H1 (cell line): Measurements from ENCODE around the gene RAB8B.

Source experiments
- BCL11A ChIP-seq, 2 experiments: IDR thresholded peaks; one replicate each; pipeline ENCODE4 v1.6.1; 2011; ENCODE audit warnings: low read depth in 2 of 2, low read length in 2 of 2, mild to moderate bottlenecking in 2 of 2
- CEBPB ChIP-seq: IDR thresholded peaks from 2 replicates; pipeline ENCODE4 v1.6.1; 2012; ENCODE audit warnings: low read depth, low read length
- CREB1 ChIP-seq: IDR thresholded peaks from 2 replicates; pipeline ENCODE4 v1.6.1; 2012; ENCODE audit warnings: inconsistent platforms
- CTCF ChIP-seq, 3 experiments: IDR thresholded peaks; 1 replicate in 2 of 3; 2 replicates in 1 of 3; pipeline versions ENCODE4 v1.5.1 to v1.6.1; 2011; ENCODE audit warnings: low read length in 3 of 3, mild to moderate bottlenecking in 3 of 3, inconsistent platforms in 2 of 3, low read depth in 1 of 3, moderate library complexity in 1 of 3; ENCODE audit not compliant: insufficient read depth in 1 of 3; ENCODE audit errors: control extremely low read depth in 1 of 3
- EGR1 ChIP-seq: IDR thresholded peaks from 2 replicates; pipeline ENCODE4 v1.6.1; 2011; ENCODE audit warnings: low read depth, low read length, borderline replicate concordance
- EZH2 ChIP-seq: fragments of 200-600 bp; sonication (generic); IDR thresholded peaks from 2 replicates; pipeline ENCODE4 v1.7.1; 2012; ENCODE audit warnings: low read depth, mild to moderate bottlenecking, moderate library complexity, low read length, inconsistent platforms; ENCODE audit not compliant: severe bottlenecking
- GABPA ChIP-seq: IDR thresholded peaks from 2 replicates; pipeline ENCODE4 v1.6.1; 2011; ENCODE audit warnings: mild to moderate bottlenecking, low read length, moderate library complexity, borderline replicate concordance; ENCODE audit not compliant: insufficient read depth
- JUN ChIP-seq: IDR thresholded peaks from 2 replicates; pipeline ENCODE4 v1.6.1; 2011; ENCODE audit warnings: low read depth, mild to moderate bottlenecking, improper control_type of control experiment, low read length
- MAFK ChIP-seq: IDR thresholded peaks from 2 replicates; pipeline ENCODE4 v1.6.1; 2012; ENCODE audit warnings: low read depth, mild to moderate bottlenecking, improper control_type of control experiment, low read length
- SP1 ChIP-seq: IDR thresholded peaks from 2 replicates; pipeline ENCODE4 v1.6.1; 2011; ENCODE audit warnings: low read depth, low read length
- SRF ChIP-seq: IDR thresholded peaks from 2 replicates; pipeline ENCODE4 v1.6.1; 2011; ENCODE audit warnings: mild to moderate bottlenecking, low read depth, low read length, moderate library complexity
- TEAD4 ChIP-seq: IDR thresholded peaks from 2 replicates; pipeline ENCODE4 v1.6.1; 2012; ENCODE audit warnings: low read depth, low read length, inconsistent platforms, mixed read lengths
- YY1 ChIP-seq: IDR thresholded peaks from 2 replicates; pipeline ENCODE4 v1.6.1; 2011; ENCODE audit warnings: low read depth, mild to moderate bottlenecking, low read length
- TF ChIP-seq, protein P1 (sequence below): IDR thresholded peaks from 2 replicates; pipeline ENCODE4 v1.6.1; 2011; ENCODE audit warnings: low read depth, mild to moderate bottlenecking, low read length; ENCODE audit not compliant: insufficient read depth

- TF ChIP-seq EZH2 = no peak
- no peak for TF ChIP-seq MAFK
- TF ChIP-seq CTCF (IDR thresholded peaks at IDR 0.05; ENCODE audit: control extremely low read depth in 1 of 3, insufficient read depth in 1 of 3, low read depth in 1 of 3, low read length in 3 of 3) = no peak
- no peak for TF ChIP-seq JUN
- TF ChIP-seq CEBPB = no peak
- no peak for TF ChIP-seq EGR1
- no peak for TF ChIP-seq SP1
- TF ChIP-seq CREB1 = no peak
- no peak for TF ChIP-seq YY1
- TF ChIP-seq, protein P1, sequence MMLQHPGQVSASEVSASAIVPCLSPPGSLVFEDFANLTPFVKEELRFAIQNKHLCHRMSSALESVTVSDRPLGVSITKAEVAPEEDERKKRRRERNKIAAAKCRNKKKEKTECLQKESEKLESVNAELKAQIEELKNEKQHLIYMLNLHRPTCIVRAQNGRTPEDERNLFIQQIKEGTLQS = no peak
- TF ChIP-seq SRF = no peak
- TF ChIP-seq BCL11A (IDR thresholded peaks at IDR 0.05; ENCODE audit: low read depth in 2 of 2, low read length in 2 of 2) = no peak
- no peak for TF ChIP-seq TEAD4
- no peak for TF ChIP-seq GABPA
These were observed 93.7 kb downstream of the RAB8B start for GRCh38 chr15:63283126-63283525.
